NCI-H82 treated with DMSO at 0.1 percent for 48 hours (cell line): ENCODE results near the gene NANS.

Experiments
- DNase-seq: peaks from one replicate; lab custom pipeline; 2025; ENCODE audit not compliant: unreplicated experiment; lab: John Stamatoyannopoulos, UW

The NANS gene

DNA sequence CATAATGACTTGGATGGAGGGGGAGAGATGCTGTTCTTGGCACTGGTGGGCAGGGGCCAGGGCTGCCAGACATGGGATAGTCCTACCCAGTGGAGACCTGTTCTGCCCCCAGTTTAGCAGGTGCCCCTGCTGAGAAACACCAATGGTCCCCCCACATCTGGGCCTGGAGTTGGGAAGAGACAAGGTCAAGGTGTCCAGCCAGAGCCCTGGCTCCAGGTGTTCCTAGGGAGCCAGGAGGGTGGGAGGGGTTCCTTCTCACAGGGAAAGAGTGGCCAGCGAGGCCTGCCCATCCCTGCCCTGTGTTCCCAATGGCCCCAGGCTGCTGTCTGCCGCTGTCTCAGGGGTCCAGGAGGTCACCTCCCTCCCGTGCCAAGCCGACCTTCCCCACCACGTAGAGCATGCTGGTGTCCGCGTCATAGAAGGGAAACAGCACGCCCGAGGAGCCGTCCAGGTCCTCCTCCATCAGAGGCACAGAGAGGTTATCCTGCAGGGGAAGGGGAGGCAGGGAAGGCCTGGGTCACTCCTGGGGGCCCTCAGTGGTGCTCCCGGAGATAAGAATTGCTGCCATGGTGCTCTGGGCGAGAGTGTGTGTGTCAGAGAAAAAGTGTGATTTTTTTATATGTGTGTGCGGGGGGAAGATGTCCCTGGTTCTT, 74.2 kb downstream of the NANS start:
- DNase-seq: no peak

DNA sequence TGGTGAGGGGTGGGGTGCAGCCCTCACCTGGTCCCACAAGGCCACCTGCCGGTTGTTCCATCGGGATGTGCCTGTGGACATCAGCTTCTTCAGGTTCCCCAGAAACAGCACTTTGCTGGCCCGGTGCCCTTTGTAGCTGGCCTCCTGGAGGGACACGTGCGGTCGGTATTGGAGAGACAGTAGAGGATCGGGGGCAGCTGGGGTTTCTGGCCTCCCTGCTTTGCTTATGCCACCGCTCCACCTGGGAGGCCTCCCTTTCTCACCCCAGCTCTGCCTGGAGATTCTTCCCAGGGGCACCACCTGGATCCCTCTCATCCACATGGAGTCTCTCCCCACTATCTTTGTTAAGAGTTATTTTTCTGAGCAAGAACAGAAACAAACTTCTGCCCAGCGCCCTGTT, 75.6 kb downstream of the NANS start:
- DNase-seq: no peak
